GM12878 (cell line): Measurements from ENCODE around the gene RBM11.

Experiments
- EGR1 ChIP-seq, 2 experiments: IDR thresholded peaks; 1 replicate in 1 of 2; 2 replicates in 1 of 2; pipeline ENCODE4 v1.6.1; 2011 to 2012; ENCODE audit warnings: low read depth in 2 of 2, low read length in 2 of 2, borderline replicate concordance in 1 of 2, mild to moderate bottlenecking in 1 of 2, moderate library complexity in 1 of 2
- EZH2 ChIP-seq: IDR thresholded peaks from 2 replicates; pipeline ENCODE4 v1.6.1; 2012; ENCODE audit warnings: low read depth, mild to moderate bottlenecking, control low read depth, inconsistent platforms, low read length, borderline replicate concordance; ENCODE audit not compliant: control insufficient read depth
- IKZF2 ChIP-seq, 2 experiments: fragments of 450-650 bp; IDR thresholded peaks; 2 replicates each; pipeline ENCODE4 v1.6.1; 2017; ENCODE audit warnings: mild to moderate bottlenecking in 2 of 2, moderate library complexity in 2 of 2
- NRF1 ChIP-seq: conservative IDR thresholded peaks from 2 replicates; pipeline ENCODE4 v1.6.1; 2011; ENCODE audit warnings: mild to moderate bottlenecking, low read depth, low read length, improper control_type of control experiment
- POLR2A ChIP-seq: IDR thresholded peaks from 2 replicates; pipeline ENCODE4 v1.6.1; 2011; ENCODE audit warnings: low read depth, mild to moderate bottlenecking, low read length
- RAD51 ChIP-seq: fragments of 450-650 bp; IDR thresholded peaks from 2 replicates; pipeline ENCODE4 v1.6.1; 2016; ENCODE audit warnings: moderate library complexity, mild to moderate bottlenecking, inconsistent platforms
- SREBF2 ChIP-seq: IDR thresholded peaks from 2 replicates; pipeline ENCODE4 v1.6.1; 2012; ENCODE audit warnings: mild to moderate bottlenecking, low read length
- TF ChIP-seq, protein P1 (sequence below), 3 experiments: IDR thresholded peaks in 2 of 3; conservative IDR thresholded peaks in 1 of 3; 2 replicates each; pipeline ENCODE4 v1.5.1; 2011; ENCODE audit warnings: low read depth in 3 of 3, low read length in 3 of 3, mild to moderate bottlenecking in 3 of 3, control low read depth in 2 of 3, moderate library complexity in 2 of 3, inconsistent platforms in 1 of 3, mixed read lengths in 1 of 3; ENCODE audit not compliant: control insufficient read depth in 2 of 3, insufficient read depth in 1 of 3; ENCODE audit errors: extremely low read depth in 1 of 3

DNA sequence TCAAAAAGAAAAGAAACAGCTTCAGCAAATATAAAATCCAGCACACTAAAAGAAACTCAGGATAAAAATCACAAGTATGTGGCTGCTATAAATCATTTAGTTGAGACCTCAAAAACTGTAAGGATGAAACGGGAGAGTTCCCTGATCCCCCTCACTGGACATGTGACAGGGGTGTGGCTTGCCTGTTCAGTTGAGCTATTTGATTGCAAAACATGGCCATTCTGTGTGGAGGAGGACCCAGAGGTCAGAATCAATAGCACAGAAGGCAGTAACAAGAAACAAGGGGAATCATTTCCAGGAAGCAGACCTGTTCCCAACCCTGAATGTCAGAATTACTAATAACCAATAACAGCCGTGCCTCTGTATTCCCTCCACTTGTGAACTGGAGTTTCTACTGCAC, 27.9 kb downstream of the RBM11 start:
- TF ChIP-seq, protein P1, sequence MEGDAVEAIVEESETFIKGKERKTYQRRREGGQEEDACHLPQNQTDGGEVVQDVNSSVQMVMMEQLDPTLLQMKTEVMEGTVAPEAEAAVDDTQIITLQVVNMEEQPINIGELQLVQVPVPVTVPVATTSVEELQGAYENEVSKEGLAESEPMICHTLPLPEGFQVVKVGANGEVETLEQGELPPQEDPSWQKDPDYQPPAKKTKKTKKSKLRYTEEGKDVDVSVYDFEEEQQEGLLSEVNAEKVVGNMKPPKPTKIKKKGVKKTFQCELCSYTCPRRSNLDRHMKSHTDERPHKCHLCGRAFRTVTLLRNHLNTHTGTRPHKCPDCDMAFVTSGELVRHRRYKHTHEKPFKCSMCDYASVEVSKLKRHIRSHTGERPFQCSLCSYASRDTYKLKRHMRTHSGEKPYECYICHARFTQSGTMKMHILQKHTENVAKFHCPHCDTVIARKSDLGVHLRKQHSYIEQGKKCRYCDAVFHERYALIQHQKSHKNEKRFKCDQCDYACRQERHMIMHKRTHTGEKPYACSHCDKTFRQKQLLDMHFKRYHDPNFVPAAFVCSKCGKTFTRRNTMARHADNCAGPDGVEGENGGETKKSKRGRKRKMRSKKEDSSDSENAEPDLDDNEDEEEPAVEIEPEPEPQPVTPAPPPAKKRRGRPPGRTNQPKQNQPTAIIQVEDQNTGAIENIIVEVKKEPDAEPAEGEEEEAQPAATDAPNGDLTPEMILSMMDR (IDR thresholded peaks at IDR 0.05 in 2 of 3, conservative IDR thresholded peaks at IDR 0.05 in 1 of 3; ENCODE audit: control insufficient read depth in 2 of 3, extremely low read depth in 1 of 3, insufficient read depth in 1 of 3, low read depth in 3 of 3, low read length in 3 of 3): no peak
- TF ChIP-seq SREBF2 (no peak), NRF1 (no peak), RAD51 (no peak), EZH2 (no peak), EGR1 (IDR thresholded peaks at IDR 0.05; ENCODE audit: borderline replicate concordance in 1 of 2, low read depth in 2 of 2, low read length in 2 of 2) (no peak), POLR2A (no peak), IKZF2 (IDR thresholded peaks at IDR 0.05) (no peak)
